Measurements from ENCODE around the gene TMED4. TPM values are rescaled to one million over a fixed set of nuclear protein-coding genes. Genes with fewer than 3 reads are reported as not detected.

TMED4 gene
- polyA plus RNA-seq, 3 donors = 45.7 to 76.7 (median 49.0) TPM

DNA sequence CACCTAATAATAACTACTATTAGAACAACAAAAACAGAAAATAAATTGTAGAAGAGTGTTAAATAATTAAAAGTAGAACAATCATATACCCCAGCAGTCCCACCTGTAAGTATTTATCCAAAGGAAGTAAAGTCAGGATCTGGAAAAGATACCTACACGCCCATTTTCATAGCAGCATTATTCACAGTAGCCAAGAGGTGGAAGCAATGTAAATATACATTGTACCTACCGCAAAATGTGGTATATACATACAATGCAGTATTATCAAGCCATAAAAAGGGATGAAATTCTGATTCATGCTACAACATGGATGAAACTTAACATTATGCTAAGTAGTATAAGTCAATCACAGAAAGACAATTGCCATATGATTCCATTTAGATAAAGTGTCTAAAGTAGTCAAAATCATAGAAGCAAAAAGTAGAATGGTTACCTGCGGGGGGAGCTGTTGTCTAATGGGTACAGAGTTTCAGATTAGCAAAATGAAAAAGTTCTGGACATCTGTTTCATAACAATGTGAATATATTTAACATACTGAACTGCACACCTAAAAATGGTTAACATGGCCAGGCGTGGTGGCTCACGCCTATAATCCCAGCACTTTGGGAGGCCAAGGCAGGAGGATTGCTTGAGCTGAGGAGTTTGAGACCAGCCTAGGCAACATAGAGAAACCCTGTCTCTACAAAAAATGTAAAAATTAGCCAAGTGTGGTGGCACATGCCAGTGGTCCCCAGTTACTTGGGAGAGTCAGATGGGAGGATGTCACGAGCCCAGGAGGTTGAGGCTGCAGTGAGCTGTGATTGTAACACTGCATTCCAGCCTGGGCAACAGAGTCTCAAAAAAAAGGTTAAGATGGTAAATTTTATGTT is 6.0 kb upstream of the TMED4 start:
- H3K4me1 ChIP-seq (ENCODE audit: control insufficient read depth in 1 of 2, insufficient read depth in 2 of 2, low read length in 2 of 2) = peaks cover 2% of the 10 kb centered on the region in 2 donors
- no peak overlapping the region for H3K4me3 ChIP-seq (replicated peaks in 1 of 3; ENCODE audit: low read depth in 2 of 3, low read length in 3 of 3)
- peak overlapping the region; percentile 35 for H2AFZ ChIP-seq (ENCODE audit: insufficient read depth, low read depth, low read length, poor library complexity, severe bottlenecking)
- no peak overlapping the region for H3K9ac ChIP-seq (ENCODE audit: insufficient read depth, low read length, poor library complexity, severe bottlenecking)
- peak overlapping the region in 3 of 7 donors; percentile 21 to 26 (median 26) for H3K27ac Mint-ChIP-seq
- H3K36me3 Mint-ChIP-seq = no peaks in the 10 kb centered on the region
- H4K20me1 ChIP-seq (ENCODE audit: insufficient read depth, low read length) = no peaks in the 10 kb centered on the region
- H3K9me3 Mint-ChIP-seq = no peaks in the 10 kb centered on the region
- intact Hi-C loops (cut with micrococcal nuclease) = loop anchor here (5.0 to 10.0 kb wide), 5 partner anchors 47 to 334 kb away; partner anchors contain the start of genes ZMIZ2 (in 2 of the 2), H2AZ2 (in 1 of the 2) and PURB (in 1 of the 2)
- H3K4me2 ChIP-seq (replicated peaks; ENCODE audit: extremely low read depth, low read length, poor library complexity, severe bottlenecking) = no peak overlapping the region
- peak; percentile 46 to 58 (median 55) for DNase-seq
- TF ChIP-seq, protein P1, sequence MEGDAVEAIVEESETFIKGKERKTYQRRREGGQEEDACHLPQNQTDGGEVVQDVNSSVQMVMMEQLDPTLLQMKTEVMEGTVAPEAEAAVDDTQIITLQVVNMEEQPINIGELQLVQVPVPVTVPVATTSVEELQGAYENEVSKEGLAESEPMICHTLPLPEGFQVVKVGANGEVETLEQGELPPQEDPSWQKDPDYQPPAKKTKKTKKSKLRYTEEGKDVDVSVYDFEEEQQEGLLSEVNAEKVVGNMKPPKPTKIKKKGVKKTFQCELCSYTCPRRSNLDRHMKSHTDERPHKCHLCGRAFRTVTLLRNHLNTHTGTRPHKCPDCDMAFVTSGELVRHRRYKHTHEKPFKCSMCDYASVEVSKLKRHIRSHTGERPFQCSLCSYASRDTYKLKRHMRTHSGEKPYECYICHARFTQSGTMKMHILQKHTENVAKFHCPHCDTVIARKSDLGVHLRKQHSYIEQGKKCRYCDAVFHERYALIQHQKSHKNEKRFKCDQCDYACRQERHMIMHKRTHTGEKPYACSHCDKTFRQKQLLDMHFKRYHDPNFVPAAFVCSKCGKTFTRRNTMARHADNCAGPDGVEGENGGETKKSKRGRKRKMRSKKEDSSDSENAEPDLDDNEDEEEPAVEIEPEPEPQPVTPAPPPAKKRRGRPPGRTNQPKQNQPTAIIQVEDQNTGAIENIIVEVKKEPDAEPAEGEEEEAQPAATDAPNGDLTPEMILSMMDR (IDR thresholded peaks at IDR 0.05) = peak; percentile 81
- peaks cover 1 to 4% (median 3%) of the 10 kb centered on the region in 3 donors for H3K27me3 Mint-ChIP-seq (ENCODE audit: low read depth in 3 of 3)
- no peaks in the 10 kb centered on the region for H3K27me3 ChIP-seq (ENCODE audit: control insufficient read depth in 2 of 2, insufficient read depth in 2 of 2, low read length in 2 of 2)
- H3K4me1 Mint-ChIP-seq = peaks cover 6% of the 10 kb centered on the region
- no peaks in the 10 kb centered on the region for H3K79me2 ChIP-seq (ENCODE audit: insufficient read depth, low read length)
- H3K9me3 ChIP-seq (replicated peaks in 1 of 2; ENCODE audit: control insufficient read depth in 1 of 2, insufficient read depth in 1 of 2, low read length in 2 of 2) = no peaks in the 10 kb centered on the region
- no peaks in the 10 kb centered on the region for H3K36me3 ChIP-seq (replicated peaks in 1 of 2; ENCODE audit: control insufficient read depth in 1 of 2, insufficient read depth in 2 of 2, low read length in 2 of 2)
- no peak overlapping the region for H3K27ac ChIP-seq (ENCODE audit: low read depth in 1 of 2, low read length in 2 of 2)
- WGBS (ENCODE audit: insufficient coverage) = no CpG with 5 or more reads among the region's 6 CpGs
- no peak overlapping the region for H3K4me3 Mint-ChIP-seq

DNA sequence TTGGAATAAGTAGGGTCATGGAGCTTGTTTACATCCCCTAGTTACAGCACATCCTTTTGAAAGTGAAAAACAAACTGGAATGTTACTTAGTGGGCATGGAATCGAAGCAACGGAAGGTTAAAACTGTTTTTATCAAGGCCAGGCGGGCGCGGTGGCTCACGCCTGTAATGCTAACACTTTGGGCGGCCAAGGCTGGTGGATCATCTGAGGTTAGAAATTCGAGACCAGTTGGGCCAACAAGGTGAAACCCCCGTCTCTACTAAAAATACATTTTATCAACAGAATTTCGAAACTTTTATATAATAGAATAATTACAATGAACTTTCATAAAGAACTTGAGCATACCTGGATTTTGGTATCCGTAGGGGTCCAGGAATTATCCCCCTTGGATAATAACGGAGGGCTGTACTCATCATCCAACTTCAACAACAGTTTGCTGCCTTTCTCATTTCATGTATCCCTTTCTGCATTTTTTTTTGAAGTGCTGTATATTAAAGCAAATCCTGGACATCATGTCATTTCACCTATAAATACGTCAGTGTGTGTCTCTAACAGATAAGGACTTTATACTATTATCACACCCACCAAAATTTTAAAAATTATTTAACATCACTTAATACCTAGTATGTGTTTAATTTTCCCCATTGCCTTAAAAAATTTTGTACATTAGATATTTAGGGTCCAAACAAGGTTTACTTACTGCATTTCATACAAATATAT is 1.3 kb upstream of the TMED4 start:
- H3K9me3 Mint-ChIP-seq = no peaks in the 10 kb centered on the region

More for the DNA sequence above, 1.3 kb upstream of the TMED4 start:
- Histone ChIP-seq H3K36me3 (replicated peaks in 1 of 2; ENCODE audit: control insufficient read depth in 1 of 2, insufficient read depth in 2 of 2, low read length in 2 of 2) (peaks cover 17 to 21% of the 10 kb centered on the region in 2 donors), H3K9ac (ENCODE audit: insufficient read depth, low read length, poor library complexity, severe bottlenecking) (peak overlapping the region; percentile 94), H3K27me3 (ENCODE audit: control insufficient read depth in 2 of 2, insufficient read depth in 2 of 2, low read length in 2 of 2) (no peaks in the 10 kb centered on the region), H3K4me3 (replicated peaks in 1 of 3; ENCODE audit: low read depth in 2 of 3, low read length in 3 of 3) (peak overlapping the region; percentile 69 to 90 (median 81)), H3K27ac (ENCODE audit: low read depth in 1 of 2, low read length in 2 of 2) (peak overlapping the region; percentile 94 to 99), H2AFZ (ENCODE audit: insufficient read depth, low read depth, low read length, poor library complexity, severe bottlenecking) (peak overlapping the region; percentile 79), H3K9me3 (replicated peaks in 1 of 2; ENCODE audit: control insufficient read depth in 1 of 2, insufficient read depth in 1 of 2, low read length in 2 of 2) (no peaks in the 10 kb centered on the region), H3K4me1 (ENCODE audit: control insufficient read depth in 1 of 2, insufficient read depth in 2 of 2, low read length in 2 of 2) (peaks cover 18 to 22% of the 10 kb centered on the region in 2 donors), H4K20me1 (ENCODE audit: insufficient read depth, low read length) (no peaks in the 10 kb centered on the region), H3K79me2 (ENCODE audit: insufficient read depth, low read length) (peaks cover 36% of the 10 kb centered on the region), H3K4me2 (replicated peaks; ENCODE audit: extremely low read depth, low read length, poor library complexity, severe bottlenecking) (peak overlapping the region; percentile 79)
- WGBS (ENCODE audit: insufficient coverage) = 100% methylated on average over 6 of the region's 13 CpGs
- Mint-ChIP-seq H3K4me3 (peak overlapping the region; percentile 87 to 95), H3K27ac (peak overlapping the region; percentile 97 to 99 (median 99)), H3K27me3 (ENCODE audit: low read depth in 3 of 3) (no peaks in the 10 kb centered on the region), H3K36me3 (peaks cover 18 to 26% of the 10 kb centered on the region in 2 donors), H3K4me1 (peaks cover 21% of the 10 kb centered on the region)
- TF ChIP-seq, protein P1 (IDR thresholded peaks at IDR 0.05) = no peak
- intact Hi-C loops (cut with micrococcal nuclease) = loop anchor here (5.0 to 10.0 kb wide), 4 partner anchors 51 to 529 kb away; partner anchors contain the start of genes H2AZ2 (in 1 of the 2), PURB (in 1 of the 2) and TBRG4 (in 1 of the 2)
- DNase-seq = no peak

Measured in CD14-positive monocyte (primary cell).